ENCODE data around the gene PCGF5.

Gene PCGF5

DNA sequence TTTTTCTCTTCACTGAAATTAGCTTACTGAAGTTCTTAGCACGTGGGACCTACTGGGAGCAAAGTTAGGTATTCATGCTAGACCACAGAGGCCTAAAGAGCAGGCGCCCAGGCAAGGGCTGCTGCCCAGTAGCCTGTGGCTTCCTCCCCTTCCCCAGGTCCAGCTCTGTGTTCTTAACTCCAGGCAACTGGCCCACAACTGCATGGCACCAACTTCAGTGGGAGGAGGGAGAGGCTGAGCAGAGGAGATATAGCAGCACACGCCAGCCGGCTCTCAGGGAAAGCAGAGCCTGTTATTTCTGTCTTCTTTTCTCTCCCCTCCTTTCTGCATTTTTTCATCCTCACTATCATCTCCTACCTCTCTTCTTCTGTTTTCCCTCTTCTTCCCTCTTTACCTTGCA lies 67.4 kb downstream of the PCGF5 start:
- H3K36me3 ChIP-seq (ENCODE audit: control insufficient read depth in 2 of 2, insufficient read depth in 1 of 2, low read length in 2 of 2): peaks cover 0 to 4% of the 10 kb centered on the region in 2 experiments; a peak in 1 of 3 replicates
- TF ChIP-seq ZNF837 (tag by site-specific recombination; IDR thresholded peaks at IDR 0.05) (no peak), ZNF138 (tag by site-specific recombination; IDR thresholded peaks at IDR 0.05; ENCODE audit: borderline replicate concordance) (no peak), ZNF658 (tag by site-specific recombination; IDR thresholded peaks at IDR 0.05) (no peak), ZNF677 (tag by site-specific recombination; IDR thresholded peaks at IDR 0.05) (no peak), ZNF76 (tag by site-specific recombination; IDR thresholded peaks at IDR 0.05; ENCODE audit: borderline replicate concordance, low read depth) (no peak), ZNF707 (tag by site-specific recombination; IDR thresholded peaks at IDR 0.05) (no peak), ZNF501 (tag by site-specific recombination; IDR thresholded peaks at IDR 0.05) (no peak), ZNF626 (tag by site-specific recombination; IDR thresholded peaks at IDR 0.05) (no peak), BCL11B (tag by site-specific recombination; IDR thresholded peaks at IDR 0.05; ENCODE audit: low read depth) (no peak), ZNF214 (tag by site-specific recombination; IDR thresholded peaks at IDR 0.05; ENCODE audit: borderline replicate concordance) (no peak), SCRT1 (tag by site-specific recombination; IDR thresholded peaks at IDR 0.05; ENCODE audit: borderline replicate concordance) (no peak), ZBTB20 (tag by site-specific recombination; IDR thresholded peaks at IDR 0.05) (no peak), ZNF660 (tag by site-specific recombination; IDR thresholded peaks at IDR 0.05) (no peak), ZNF473 (tag by site-specific recombination; IDR thresholded peaks at IDR 0.05) (no peak)
- TF ChIP-seq, protein P1, sequence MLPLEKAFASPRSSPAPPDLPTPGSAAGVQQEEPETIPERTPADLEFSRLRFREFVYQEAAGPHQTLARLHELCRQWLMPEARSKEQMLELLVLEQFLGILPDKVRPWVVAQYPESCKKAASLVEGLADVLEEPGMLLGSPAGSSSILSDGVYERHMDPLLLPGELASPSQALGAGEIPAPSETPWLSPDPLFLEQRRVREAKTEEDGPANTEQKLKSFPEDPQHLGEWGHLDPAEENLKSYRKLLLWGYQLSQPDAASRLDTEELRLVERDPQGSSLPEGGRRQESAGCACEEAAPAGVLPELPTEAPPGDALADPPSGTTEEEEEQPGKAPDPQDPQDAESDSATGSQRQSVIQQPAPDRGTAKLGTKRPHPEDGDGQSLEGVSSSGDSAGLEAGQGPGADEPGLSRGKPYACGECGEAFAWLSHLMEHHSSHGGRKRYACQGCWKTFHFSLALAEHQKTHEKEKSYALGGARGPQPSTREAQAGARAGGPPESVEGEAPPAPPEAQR (tag by site-specific recombination; IDR thresholded peaks at IDR 0.05): no peak
- TF ChIP-seq, protein P2, sequence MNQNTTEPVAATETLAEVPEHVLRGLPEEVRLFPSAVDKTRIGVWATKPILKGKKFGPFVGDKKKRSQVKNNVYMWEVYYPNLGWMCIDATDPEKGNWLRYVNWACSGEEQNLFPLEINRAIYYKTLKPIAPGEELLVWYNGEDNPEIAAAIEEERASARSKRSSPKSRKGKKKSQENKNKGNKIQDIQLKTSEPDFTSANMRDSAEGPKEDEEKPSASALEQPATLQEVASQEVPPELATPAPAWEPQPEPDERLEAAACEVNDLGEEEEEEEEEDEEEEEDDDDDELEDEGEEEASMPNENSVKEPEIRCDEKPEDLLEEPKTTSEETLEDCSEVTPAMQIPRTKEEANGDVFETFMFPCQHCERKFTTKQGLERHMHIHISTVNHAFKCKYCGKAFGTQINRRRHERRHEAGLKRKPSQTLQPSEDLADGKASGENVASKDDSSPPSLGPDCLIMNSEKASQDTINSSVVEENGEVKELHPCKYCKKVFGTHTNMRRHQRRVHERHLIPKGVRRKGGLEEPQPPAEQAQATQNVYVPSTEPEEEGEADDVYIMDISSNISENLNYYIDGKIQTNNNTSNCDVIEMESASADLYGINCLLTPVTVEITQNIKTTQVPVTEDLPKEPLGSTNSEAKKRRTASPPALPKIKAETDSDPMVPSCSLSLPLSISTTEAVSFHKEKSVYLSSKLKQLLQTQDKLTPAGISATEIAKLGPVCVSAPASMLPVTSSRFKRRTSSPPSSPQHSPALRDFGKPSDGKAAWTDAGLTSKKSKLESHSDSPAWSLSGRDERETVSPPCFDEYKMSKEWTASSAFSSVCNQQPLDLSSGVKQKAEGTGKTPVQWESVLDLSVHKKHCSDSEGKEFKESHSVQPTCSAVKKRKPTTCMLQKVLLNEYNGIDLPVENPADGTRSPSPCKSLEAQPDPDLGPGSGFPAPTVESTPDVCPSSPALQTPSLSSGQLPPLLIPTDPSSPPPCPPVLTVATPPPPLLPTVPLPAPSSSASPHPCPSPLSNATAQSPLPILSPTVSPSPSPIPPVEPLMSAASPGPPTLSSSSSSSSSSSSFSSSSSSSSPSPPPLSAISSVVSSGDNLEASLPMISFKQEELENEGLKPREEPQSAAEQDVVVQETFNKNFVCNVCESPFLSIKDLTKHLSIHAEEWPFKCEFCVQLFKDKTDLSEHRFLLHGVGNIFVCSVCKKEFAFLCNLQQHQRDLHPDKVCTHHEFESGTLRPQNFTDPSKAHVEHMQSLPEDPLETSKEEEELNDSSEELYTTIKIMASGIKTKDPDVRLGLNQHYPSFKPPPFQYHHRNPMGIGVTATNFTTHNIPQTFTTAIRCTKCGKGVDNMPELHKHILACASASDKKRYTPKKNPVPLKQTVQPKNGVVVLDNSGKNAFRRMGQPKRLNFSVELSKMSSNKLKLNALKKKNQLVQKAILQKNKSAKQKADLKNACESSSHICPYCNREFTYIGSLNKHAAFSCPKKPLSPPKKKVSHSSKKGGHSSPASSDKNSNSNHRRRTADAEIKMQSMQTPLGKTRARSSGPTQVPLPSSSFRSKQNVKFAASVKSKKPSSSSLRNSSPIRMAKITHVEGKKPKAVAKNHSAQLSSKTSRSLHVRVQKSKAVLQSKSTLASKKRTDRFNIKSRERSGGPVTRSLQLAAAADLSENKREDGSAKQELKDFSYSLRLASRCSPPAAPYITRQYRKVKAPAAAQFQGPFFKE (tag by site-specific recombination; IDR thresholded peaks at IDR 0.05; ENCODE audit: borderline replicate concordance): no peak
- TF ChIP-seq, protein P3, sequence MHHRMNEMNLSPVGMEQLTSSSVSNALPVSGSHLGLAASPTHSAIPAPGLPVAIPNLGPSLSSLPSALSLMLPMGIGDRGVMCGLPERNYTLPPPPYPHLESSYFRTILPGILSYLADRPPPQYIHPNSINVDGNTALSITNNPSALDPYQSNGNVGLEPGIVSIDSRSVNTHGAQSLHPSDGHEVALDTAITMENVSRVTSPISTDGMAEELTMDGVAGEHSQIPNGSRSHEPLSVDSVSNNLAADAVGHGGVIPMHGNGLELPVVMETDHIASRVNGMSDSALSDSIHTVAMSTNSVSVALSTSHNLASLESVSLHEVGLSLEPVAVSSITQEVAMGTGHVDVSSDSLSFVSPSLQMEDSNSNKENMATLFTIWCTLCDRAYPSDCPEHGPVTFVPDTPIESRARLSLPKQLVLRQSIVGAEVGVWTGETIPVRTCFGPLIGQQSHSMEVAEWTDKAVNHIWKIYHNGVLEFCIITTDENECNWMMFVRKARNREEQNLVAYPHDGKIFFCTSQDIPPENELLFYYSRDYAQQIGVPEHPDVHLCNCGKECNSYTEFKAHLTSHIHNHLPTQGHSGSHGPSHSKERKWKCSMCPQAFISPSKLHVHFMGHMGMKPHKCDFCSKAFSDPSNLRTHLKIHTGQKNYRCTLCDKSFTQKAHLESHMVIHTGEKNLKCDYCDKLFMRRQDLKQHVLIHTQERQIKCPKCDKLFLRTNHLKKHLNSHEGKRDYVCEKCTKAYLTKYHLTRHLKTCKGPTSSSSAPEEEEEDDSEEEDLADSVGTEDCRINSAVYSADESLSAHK (tag by site-specific recombination; IDR thresholded peaks at IDR 0.05): no peak
- TF ChIP-seq, protein P4, sequence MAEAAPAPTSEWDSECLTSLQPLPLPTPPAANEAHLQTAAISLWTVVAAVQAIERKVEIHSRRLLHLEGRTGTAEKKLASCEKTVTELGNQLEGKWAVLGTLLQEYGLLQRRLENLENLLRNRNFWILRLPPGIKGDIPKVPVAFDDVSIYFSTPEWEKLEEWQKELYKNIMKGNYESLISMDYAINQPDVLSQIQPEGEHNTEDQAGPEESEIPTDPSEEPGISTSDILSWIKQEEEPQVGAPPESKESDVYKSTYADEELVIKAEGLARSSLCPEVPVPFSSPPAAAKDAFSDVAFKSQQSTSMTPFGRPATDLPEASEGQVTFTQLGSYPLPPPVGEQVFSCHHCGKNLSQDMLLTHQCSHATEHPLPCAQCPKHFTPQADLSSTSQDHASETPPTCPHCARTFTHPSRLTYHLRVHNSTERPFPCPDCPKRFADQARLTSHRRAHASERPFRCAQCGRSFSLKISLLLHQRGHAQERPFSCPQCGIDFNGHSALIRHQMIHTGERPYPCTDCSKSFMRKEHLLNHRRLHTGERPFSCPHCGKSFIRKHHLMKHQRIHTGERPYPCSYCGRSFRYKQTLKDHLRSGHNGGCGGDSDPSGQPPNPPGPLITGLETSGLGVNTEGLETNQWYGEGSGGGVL (tag by site-specific recombination; IDR thresholded peaks at IDR 0.05): no peak
- CTCF ChIA-PET: interaction anchor here (1.0 to 1.8 kb wide), 3 partner anchors 10 to 11 kb away, joined by 3 to 6 read pairs (median 4); no protein-coding TSS in a partner anchor
- H3K27ac ChIP-seq (ENCODE audit: extremely low read depth, low read depth, low read length): no peak overlapping the region
- no peaks in the 10 kb centered on the region for H3K4me1 ChIP-seq (ENCODE audit: control insufficient read depth, insufficient read depth, low read length)
- POLR2A ChIA-PET: interaction anchor here (1.1 kb wide), 1 partner anchor 636 kb away, joined by 3 read pairs; the partner anchor contains the start of gene BTAF1
- no peak overlapping the region for H3K4me3 ChIP-seq (ENCODE audit: low read depth, low read length)
- no peaks in the 10 kb centered on the region for H3K9me3 ChIP-seq (ENCODE audit: control insufficient read depth, insufficient read depth, low read depth, low read length)

All from HEK293 (cell line).